Transverse colon (tissue), 4 donors: ENCODE results near the gene SREBF1. TPM values are rescaled to one million over a fixed set of nuclear protein-coding genes. Genes with fewer than 3 reads are reported as not detected.
A peak's percentile ranks its signal among the peaks of the same experiment; 100 is the strongest.

ENCODE experiments used
- DNase-seq: peaks from one replicate; pipeline ENCODE4 v3.0.0-alpha.2; 2019
- H3K27ac ChIP-seq, 4 donors: fragments of 200-600 bp; sonication (generic); 2 replicates each; pipeline ENCODE4 v1.5.1; 2016 to 2018; ENCODE audit warnings: inconsistent platforms in 4 of 4
- H3K27me3 ChIP-seq: fragments of 200-600 bp; sonication (generic); 2 replicates; pipeline ENCODE4 v1.5.1; 2017; ENCODE audit warnings: inconsistent platforms
- H3K36me3 ChIP-seq, 4 donors: fragments of 200-600 bp; sonication (generic); 2 replicates each; pipeline ENCODE4 v1.5.1; 2017 to 2019; ENCODE audit warnings: inconsistent platforms in 4 of 4
- H3K4me1 ChIP-seq, 4 donors: fragments of 200-600 bp; sonication (generic); 2 replicates each; pipeline ENCODE4 v1.5.1; 2017 to 2020; ENCODE audit warnings: inconsistent platforms in 4 of 4
- H3K4me3 ChIP-seq, 4 donors: fragments of 200-600 bp; sonication (generic); 1 replicate in 1 of 4; 2 replicates in 3 of 4; pipeline versions ENCODE4 v1.5.1 to v1.6.1; 2017 to 2019; ENCODE audit warnings: inconsistent platforms in 4 of 4
- H3K9me3 ChIP-seq, 2 donors: fragments of 200-600 bp; sonication (generic); 2 replicates each; pipeline ENCODE4 v1.5.1; 2017 to 2019; ENCODE audit warnings: inconsistent platforms in 2 of 2
- EP300 ChIP-seq: sonication (generic); formaldehyde crosslinking; IDR thresholded peaks from one replicate; pipeline ENCODE4 v1.6.1; 2017; ENCODE audit warnings: antibody characterized with exemption, low read depth
- POLR2A ChIP-seq: fragments of 450-650 bp; IDR thresholded peaks from one replicate; pipeline ENCODE4 v1.6.1; 2016; ENCODE audit warnings: antibody characterized with exemption, mild to moderate bottlenecking, moderate library complexity
- POLR2AphosphoS5 ChIP-seq, 3 donors: sonication (generic); formaldehyde crosslinking; IDR thresholded peaks; one replicate each; pipeline ENCODE4 v1.6.1; 2016; ENCODE audit warnings: antibody characterized with exemption in 3 of 3
- WGBS, 2 donors: methylation state at CpG; one replicate each; pipeline ENCODE4 v1.1.5; 2018; ENCODE audit warnings: low coverage in 1 of 2; 5-methylcytosine and 5-hydroxymethylcytosine counted together
- in situ Hi-C, 4 donors: fragments of 200-750 bp; cut with MboI; loops; one replicate each; pipeline versions ENCODE4 v1.15.0 to v1.15.1; 2017; ENCODE audit warnings: low sequenced_read_pairs in 3 of 4, low pct_ligation_motif_present in 1 of 4, low pct_unique_long_range_greater_than_20kb in 1 of 4
- intact Hi-C: fragments of 100-400 bp; cut with DNase I; formaldehyde crosslinking; loops from one replicate; pipeline ENCODE4 v1.15.1; 2023; ENCODE audit warnings: low total_unique reads
- total RNA-seq, 4 donors: library from RNA; depleted of rRNA; stranded (reverse); fragments of >200 nt; gene quantifications; one replicate each; pipeline ENCODE4 v1.1.0, GENCODE V29; 2016
- TF ChIP-seq, protein P1 (sequence below), 5 experiments: fragments of 200-600 bp in 3 of 5; fragments of 450-650 bp in 2 of 5; sonication (generic) in 3 of 5; IDR thresholded peaks; 1 replicate in 2 of 5; 2 replicates in 3 of 5; pipeline ENCODE4 v1.5.1; 2016 to 2017; ENCODE audit warnings: antibody characterized with exemption in 5 of 5, inconsistent platforms in 3 of 5, mild to moderate bottlenecking in 2 of 5, moderate library complexity in 1 of 5

SREBF1 gene
- total RNA-seq, 4 donors from 2014 or later = 45.7 to 206 (median 148) TPM

DNA sequence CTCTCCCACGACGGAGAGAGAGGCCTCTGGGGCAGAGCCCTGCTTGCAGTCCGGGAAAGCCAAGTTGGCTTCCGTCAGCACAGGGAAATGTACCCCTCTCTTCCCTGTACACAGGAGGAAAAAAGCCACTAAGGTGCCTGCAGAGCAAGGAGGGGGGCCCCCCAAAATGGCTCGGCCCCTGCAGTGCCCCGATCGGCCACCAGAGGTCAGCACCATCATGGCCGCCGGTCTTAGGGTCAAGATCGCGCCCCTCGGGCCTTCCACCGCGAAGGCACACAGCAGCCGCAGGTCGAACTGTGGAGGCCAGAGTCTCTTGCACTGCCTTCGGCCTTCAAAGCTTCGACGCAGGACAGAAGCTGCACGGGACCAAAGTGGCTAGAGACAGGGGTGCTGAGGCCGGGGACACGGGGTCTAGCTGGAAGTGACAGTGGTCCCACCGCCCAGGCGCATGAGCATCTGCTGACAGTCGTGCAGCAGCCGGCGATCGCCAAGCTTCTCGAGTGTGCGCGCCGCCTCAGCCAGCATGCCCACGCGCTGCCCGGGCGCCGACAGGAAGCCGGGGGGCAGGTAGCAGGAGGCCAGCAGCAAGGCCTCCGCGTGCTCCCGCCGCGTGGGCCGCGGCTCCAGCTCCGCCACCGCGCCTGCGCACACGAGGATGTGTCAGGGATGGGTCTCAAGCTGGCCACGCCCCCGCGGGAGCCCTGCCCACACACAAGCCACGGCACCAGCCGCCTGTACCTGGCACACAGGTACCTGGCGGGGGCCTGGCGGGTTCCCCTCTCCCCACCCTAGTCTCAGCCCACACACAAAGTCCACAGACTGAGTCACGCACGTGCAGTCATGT is 24.4 kb downstream of the SREBF1 start:
- peak; percentile 74 for DNase-seq
- H3K27me3 ChIP-seq = no peaks in the 10 kb centered on the region
- TF ChIP-seq POLR2A (no peak), EP300 (no peak), POLR2AphosphoS5 (IDR thresholded peaks at IDR 0.05) (peak in 1 of 3 donors; percentile 15)
- TF ChIP-seq, protein P1, sequence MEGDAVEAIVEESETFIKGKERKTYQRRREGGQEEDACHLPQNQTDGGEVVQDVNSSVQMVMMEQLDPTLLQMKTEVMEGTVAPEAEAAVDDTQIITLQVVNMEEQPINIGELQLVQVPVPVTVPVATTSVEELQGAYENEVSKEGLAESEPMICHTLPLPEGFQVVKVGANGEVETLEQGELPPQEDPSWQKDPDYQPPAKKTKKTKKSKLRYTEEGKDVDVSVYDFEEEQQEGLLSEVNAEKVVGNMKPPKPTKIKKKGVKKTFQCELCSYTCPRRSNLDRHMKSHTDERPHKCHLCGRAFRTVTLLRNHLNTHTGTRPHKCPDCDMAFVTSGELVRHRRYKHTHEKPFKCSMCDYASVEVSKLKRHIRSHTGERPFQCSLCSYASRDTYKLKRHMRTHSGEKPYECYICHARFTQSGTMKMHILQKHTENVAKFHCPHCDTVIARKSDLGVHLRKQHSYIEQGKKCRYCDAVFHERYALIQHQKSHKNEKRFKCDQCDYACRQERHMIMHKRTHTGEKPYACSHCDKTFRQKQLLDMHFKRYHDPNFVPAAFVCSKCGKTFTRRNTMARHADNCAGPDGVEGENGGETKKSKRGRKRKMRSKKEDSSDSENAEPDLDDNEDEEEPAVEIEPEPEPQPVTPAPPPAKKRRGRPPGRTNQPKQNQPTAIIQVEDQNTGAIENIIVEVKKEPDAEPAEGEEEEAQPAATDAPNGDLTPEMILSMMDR (IDR thresholded peaks at IDR 0.05) = peak; percentile 99 to 100 (median 100)
- peak overlapping the region; percentile 34 to 60 (median 46) for H3K27ac ChIP-seq
- intact Hi-C loops = loop anchor here (2.0 to 10.0 kb wide), 2 partner anchors 48 to 112 kb away; no protein-coding TSS in a partner anchor
- peaks cover 3 to 29% (median 17%) of the 10 kb centered on the region in 4 donors for H3K4me1 ChIP-seq
- H3K4me3 ChIP-seq = no peak overlapping the region
- in situ Hi-C loops = no loop called here
- WGBS, 2 donors = 55 to 56% methylated on average over 4 to 38 of the region's 59 CpGs
- H3K9me3 ChIP-seq = no peaks in the 10 kb centered on the region
- peaks cover 0 to 34% (median 6%) of the 10 kb centered on the region in 4 donors for H3K36me3 ChIP-seq

DNA sequence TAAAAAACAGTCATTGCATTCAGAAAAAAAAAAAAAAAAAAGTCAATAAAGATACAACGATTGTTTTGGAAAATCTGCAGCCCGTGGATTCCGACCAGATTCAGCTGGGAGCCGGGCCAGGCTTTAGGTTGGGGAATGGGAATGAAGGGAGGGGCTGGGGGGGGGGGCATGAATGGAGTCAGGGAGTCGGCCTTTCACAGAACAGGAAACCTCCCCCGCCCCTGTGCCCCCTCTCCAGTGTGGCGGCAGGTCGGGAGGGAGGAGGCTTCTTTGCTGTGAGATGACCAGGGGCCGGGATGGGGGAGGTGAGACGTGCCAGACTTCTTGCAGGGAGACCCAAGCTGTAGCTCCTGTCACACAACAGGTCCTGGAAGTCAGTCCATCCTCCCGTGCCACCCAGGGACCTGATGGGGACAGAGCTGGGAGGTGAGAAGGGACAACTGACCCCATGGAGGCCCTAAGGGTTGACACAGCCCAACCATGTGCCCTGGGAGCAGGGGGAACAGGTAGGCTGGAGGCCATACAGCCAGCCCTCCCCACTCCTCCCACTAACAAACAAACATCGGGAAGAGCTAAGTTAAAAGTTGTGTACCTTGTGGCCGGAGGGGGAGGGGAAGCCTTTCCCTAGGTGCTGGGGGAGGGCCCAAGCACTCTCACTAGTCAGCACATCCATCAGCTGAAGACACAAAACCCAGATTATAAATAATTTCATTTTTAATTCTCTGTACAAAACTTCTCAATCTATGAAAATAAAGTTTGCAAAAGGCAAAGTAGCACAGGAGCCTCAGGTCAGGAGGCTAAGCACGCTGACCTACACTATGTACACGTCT is 25.2 kb downstream of the SREBF1 start:
- in situ Hi-C loops (no loop called here), intact Hi-C loops (loop anchor here (2.0 to 10.0 kb wide), 2 partner anchors 49 to 113 kb away; no protein-coding TSS in a partner anchor)
- Histone ChIP-seq H3K4me3 (no peak overlapping the region), H3K9me3 (no peaks in the 10 kb centered on the region), H3K27me3 (no peaks in the 10 kb centered on the region), H3K4me1 (peaks cover 3 to 29% (median 17%) of the 10 kb centered on the region in 4 donors), H3K27ac (peak overlapping the region; percentile 34 to 60 (median 46)), H3K36me3 (peaks cover 0 to 26% (median 2%) of the 10 kb centered on the region in 4 donors)
- no peak for DNase-seq
- 51 to 65% methylated on average over 11 to 15 of the region's 15 CpGs for WGBS, 2 donors
- TF ChIP-seq, protein P1 (IDR thresholded peaks at IDR 0.05) = no peak

DNA sequence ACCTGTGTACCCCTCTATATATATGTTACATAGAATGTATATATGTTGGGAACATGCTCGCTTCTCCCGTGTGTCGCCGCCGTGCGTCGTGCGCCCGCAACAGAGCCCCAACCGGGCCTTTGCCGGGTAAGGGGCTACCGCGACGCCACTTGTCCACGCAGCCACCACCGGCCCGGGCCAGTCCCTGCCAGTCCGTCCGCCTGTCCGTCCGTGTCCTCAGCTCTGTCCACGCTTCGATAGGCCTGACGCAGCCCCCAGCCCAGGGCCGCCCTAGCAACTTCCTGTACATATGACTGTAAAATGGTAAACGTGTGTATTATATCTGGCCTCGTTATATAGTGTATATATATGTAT is 25.9 kb downstream of the SREBF1 start:
- in situ Hi-C loops = no loop called here
- Histone ChIP-seq H3K9me3 (no peaks in the 10 kb centered on the region), H3K4me3 (no peak overlapping the region), H3K4me1 (peaks cover 3 to 29% (median 17%) of the 10 kb centered on the region in 4 donors), H3K36me3 (peaks cover 0 to 23% (median 0%) of the 10 kb centered on the region in 4 donors), H3K27ac (peak overlapping the region; percentile 55 to 84 (median 74)), H3K27me3 (no peaks in the 10 kb centered on the region)
- intact Hi-C loops = loop anchor here (10.0 kb wide), 1 partner anchor 114 kb away; no protein-coding TSS in a partner anchor
- TF ChIP-seq POLR2AphosphoS5 (IDR thresholded peaks at IDR 0.05) (no peak), POLR2A (no peak), EP300 (no peak)
- TF ChIP-seq, protein P1 (IDR thresholded peaks at IDR 0.05) = no peak
- no peak for DNase-seq
- WGBS, 2 donors = 78 to 83% methylated on average over 14 to 27 of the region's 27 CpGs
